Measurements from ENCODE around the gene SLC31A1. TPM values are rescaled to one million over a fixed set of nuclear protein-coding genes. Genes with fewer than 3 reads are reported as not detected.

Gene SLC31A1
- total RNA-seq = 45.2 and 53.0 TPM in 2 replicates

- no peaks in the 10 kb centered on the region for H3K9me3 ChIP-seq (ENCODE audit: low read depth, low read length)
- peaks cover 6% of the 10 kb centered on the region for H4K20me1 ChIP-seq (ENCODE audit: insufficient read depth, low read length)
- DNase-seq (ENCODE audit: insufficient read length, low spot score, missing footprints) = peak; percentile 96
- H3K36me3 ChIP-seq (ENCODE audit: insufficient read depth, low read length) = peaks cover 8% of the 10 kb centered on the region
- peak within 1 kb of the TSS; percentile 97 for H3K4me3 ChIP-seq (ENCODE audit: insufficient read depth, low read length)
- peak within 1 kb of the TSS; percentile 92 for H3K27ac ChIP-seq (ENCODE audit: low read depth, low read length)
- TF ChIP-seq, protein P1, sequence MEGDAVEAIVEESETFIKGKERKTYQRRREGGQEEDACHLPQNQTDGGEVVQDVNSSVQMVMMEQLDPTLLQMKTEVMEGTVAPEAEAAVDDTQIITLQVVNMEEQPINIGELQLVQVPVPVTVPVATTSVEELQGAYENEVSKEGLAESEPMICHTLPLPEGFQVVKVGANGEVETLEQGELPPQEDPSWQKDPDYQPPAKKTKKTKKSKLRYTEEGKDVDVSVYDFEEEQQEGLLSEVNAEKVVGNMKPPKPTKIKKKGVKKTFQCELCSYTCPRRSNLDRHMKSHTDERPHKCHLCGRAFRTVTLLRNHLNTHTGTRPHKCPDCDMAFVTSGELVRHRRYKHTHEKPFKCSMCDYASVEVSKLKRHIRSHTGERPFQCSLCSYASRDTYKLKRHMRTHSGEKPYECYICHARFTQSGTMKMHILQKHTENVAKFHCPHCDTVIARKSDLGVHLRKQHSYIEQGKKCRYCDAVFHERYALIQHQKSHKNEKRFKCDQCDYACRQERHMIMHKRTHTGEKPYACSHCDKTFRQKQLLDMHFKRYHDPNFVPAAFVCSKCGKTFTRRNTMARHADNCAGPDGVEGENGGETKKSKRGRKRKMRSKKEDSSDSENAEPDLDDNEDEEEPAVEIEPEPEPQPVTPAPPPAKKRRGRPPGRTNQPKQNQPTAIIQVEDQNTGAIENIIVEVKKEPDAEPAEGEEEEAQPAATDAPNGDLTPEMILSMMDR (IDR thresholded peaks at IDR 0.05; ENCODE audit: extremely low read depth, low read depth, low read length) = no peak
- no peaks in the 10 kb centered on the region for H3K27me3 ChIP-seq (ENCODE audit: insufficient read depth, low read length)
- peaks cover 91% of the 10 kb centered on the region for H3K79me2 ChIP-seq (ENCODE audit: insufficient read depth, low read length)
- H2AFZ ChIP-seq (ENCODE audit: low read length) = peak within 1 kb of the TSS; percentile 97
- H3K4me2 ChIP-seq (ENCODE audit: insufficient read depth, low read length) = peak within 1 kb of the TSS; percentile 98
- peaks cover 30% of the 10 kb centered on the region for H3K4me1 ChIP-seq (ENCODE audit: insufficient read depth, low read length)
Measured at GRCh38 chr9:113221003-113221799, at the start of gene SLC31A1, which contains the start of gene FKBP15. TSS of gene SLC31A1 (plus strand) at chr9:113221544. CDS start at chr9:113256149, 34,605 bp downstream. TSS of gene FKBP15 (minus strand) at chr9:113221277. CDS start at chr9:113221243, 34 bp downstream.

- no peak overlapping the region for H3K4me2 ChIP-seq (ENCODE audit: insufficient read depth, low read length)
- H3K27me3 ChIP-seq (ENCODE audit: insufficient read depth, low read length) = no peaks in the 10 kb centered on the region
- peaks cover 72% of the 10 kb centered on the region for H3K36me3 ChIP-seq (ENCODE audit: insufficient read depth, low read length)
- TF ChIP-seq, protein P1 (IDR thresholded peaks at IDR 0.05; ENCODE audit: extremely low read depth, low read depth, low read length) = no peak
- H3K9me3 ChIP-seq (ENCODE audit: low read depth, low read length) = no peaks in the 10 kb centered on the region
- no peaks in the 10 kb centered on the region for H3K79me2 ChIP-seq (ENCODE audit: insufficient read depth, low read length)
- H3K4me1 ChIP-seq (ENCODE audit: insufficient read depth, low read length) = peaks cover 9% of the 10 kb centered on the region
- no peak overlapping the region for H3K4me3 ChIP-seq (ENCODE audit: insufficient read depth, low read length)
- H4K20me1 ChIP-seq (ENCODE audit: insufficient read depth, low read length) = no peaks in the 10 kb centered on the region
- H3K27ac ChIP-seq (ENCODE audit: low read depth, low read length) = no peak overlapping the region
- no peak overlapping the region for H2AFZ ChIP-seq (ENCODE audit: low read length)
- no peak for DNase-seq (ENCODE audit: insufficient read length, low spot score, missing footprints)
Measured at GRCh38 chr9:113173341-113173740, 48.0 kb upstream of the SLC31A1 start.

- Histone ChIP-seq H3K36me3 (ENCODE audit: insufficient read depth, low read length) (peaks cover 68% of the 10 kb centered on the region), H3K79me2 (ENCODE audit: insufficient read depth, low read length) (no peaks in the 10 kb centered on the region), H3K4me3 (ENCODE audit: insufficient read depth, low read length) (no peak overlapping the region), H3K4me2 (ENCODE audit: insufficient read depth, low read length) (no peak overlapping the region), H3K4me1 (ENCODE audit: insufficient read depth, low read length) (peaks cover 16% of the 10 kb centered on the region), H2AFZ (ENCODE audit: low read length) (no peak overlapping the region), H3K27ac (ENCODE audit: low read depth, low read length) (no peak overlapping the region), H4K20me1 (ENCODE audit: insufficient read depth, low read length) (no peaks in the 10 kb centered on the region), H3K9me3 (ENCODE audit: low read depth, low read length) (no peaks in the 10 kb centered on the region), H3K27me3 (ENCODE audit: insufficient read depth, low read length) (no peaks in the 10 kb centered on the region)
- DNase-seq (ENCODE audit: insufficient read length, low spot score, missing footprints) = no peak
- TF ChIP-seq, protein P1 (IDR thresholded peaks at IDR 0.05; ENCODE audit: extremely low read depth, low read depth, low read length) = no peak
Measured at GRCh38 chr9:113176803-113177202, 44.5 kb upstream of the SLC31A1 start.

DNA sequence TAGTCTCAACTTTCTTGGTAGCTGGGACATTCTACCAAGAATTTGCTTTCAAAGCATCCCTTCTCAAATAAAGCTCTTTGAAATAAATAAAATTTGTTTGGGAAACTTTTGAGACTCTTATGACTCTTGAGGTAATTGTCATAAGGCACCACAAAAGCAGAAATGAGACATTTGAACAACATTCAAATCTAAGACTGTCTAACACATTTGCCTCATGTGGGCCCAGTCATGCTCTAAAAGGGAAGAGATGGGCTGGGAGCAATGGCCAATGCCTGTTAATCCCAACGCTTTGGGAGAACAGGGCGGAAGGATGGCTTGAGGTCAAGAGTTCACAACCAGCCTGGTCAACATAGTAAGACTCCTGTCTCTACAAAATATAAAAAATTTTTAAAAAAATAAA lies 44.1 kb upstream of the SLC31A1 start:
- Histone ChIP-seq H3K36me3 (ENCODE audit: insufficient read depth, low read length) (peaks cover 72% of the 10 kb centered on the region), H3K27me3 (ENCODE audit: insufficient read depth, low read length) (no peaks in the 10 kb centered on the region), H3K4me3 (ENCODE audit: insufficient read depth, low read length) (no peak overlapping the region), H3K4me1 (ENCODE audit: insufficient read depth, low read length) (peaks cover 16% of the 10 kb centered on the region), H3K79me2 (ENCODE audit: insufficient read depth, low read length) (no peaks in the 10 kb centered on the region), H2AFZ (ENCODE audit: low read length) (no peak overlapping the region), H4K20me1 (ENCODE audit: insufficient read depth, low read length) (no peaks in the 10 kb centered on the region), H3K27ac (ENCODE audit: low read depth, low read length) (no peak overlapping the region), H3K9me3 (ENCODE audit: low read depth, low read length) (no peaks in the 10 kb centered on the region), H3K4me2 (ENCODE audit: insufficient read depth, low read length) (no peak overlapping the region)
- TF ChIP-seq, protein P1 (IDR thresholded peaks at IDR 0.05; ENCODE audit: extremely low read depth, low read depth, low read length) = no peak
- DNase-seq (ENCODE audit: insufficient read length, low spot score, missing footprints) = no peak

All from osteoblast (primary cell).